ENCODE measurements around the gene ADGRF3.

DNA sequence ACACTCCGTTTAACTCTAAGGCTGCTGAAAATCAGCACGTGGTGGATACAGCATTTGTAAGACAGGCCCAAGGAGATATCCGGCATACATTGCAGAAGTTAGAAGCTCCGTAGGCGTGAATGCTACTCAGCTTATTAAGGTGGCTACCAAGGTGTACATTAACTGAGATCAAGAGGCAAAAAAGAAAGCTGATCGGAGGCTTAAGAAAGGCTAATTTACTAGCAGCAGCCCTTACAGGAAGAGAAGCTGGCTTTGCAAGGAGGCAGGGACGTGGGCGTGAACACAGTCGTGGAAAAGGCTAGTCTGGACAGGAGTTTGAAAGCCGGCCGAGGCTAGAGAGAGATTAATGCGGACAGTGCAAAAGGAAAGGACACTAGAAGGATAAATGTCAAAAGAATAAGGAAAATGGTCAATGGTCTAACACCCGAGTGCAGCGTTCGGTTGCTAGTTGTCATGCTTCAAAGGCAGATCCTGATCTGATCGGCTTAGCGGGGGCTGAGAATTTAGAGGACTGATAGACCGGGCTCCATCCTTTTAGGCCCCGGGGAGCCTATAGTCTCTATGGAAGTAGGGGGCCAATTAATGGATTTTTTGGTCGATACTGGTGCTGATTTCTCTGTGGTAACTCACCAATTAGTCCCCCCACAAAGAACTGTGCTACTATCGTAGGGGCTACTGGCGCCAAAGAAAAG, 46.2 kb downstream of the ADGRF3 start:
- TF ChIP-seq, protein P1, sequence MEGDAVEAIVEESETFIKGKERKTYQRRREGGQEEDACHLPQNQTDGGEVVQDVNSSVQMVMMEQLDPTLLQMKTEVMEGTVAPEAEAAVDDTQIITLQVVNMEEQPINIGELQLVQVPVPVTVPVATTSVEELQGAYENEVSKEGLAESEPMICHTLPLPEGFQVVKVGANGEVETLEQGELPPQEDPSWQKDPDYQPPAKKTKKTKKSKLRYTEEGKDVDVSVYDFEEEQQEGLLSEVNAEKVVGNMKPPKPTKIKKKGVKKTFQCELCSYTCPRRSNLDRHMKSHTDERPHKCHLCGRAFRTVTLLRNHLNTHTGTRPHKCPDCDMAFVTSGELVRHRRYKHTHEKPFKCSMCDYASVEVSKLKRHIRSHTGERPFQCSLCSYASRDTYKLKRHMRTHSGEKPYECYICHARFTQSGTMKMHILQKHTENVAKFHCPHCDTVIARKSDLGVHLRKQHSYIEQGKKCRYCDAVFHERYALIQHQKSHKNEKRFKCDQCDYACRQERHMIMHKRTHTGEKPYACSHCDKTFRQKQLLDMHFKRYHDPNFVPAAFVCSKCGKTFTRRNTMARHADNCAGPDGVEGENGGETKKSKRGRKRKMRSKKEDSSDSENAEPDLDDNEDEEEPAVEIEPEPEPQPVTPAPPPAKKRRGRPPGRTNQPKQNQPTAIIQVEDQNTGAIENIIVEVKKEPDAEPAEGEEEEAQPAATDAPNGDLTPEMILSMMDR (IDR thresholded peaks at IDR 0.05; ENCODE audit: borderline replicate concordance, extremely low read depth, low read length, poor library complexity, severe bottlenecking) = no peak
- TF ChIP-seq EZH2 (IDR thresholded peaks at IDR 0.05; ENCODE audit: borderline replicate concordance, low read depth, low read length, severe bottlenecking) = no peak

All from DND-41 (cell line).